HepG2 (cell line): Measurements from ENCODE around the gene HYCC2. TPM values are rescaled to one million over a fixed set of nuclear protein-coding genes. Genes with fewer than 3 reads are reported as not detected.

Source experiments
- AGO1 ChIP-seq: fragments of 200-400 bp; formaldehyde crosslinking; IDR thresholded peaks from 2 replicates; pipeline ENCODE4 v1.6.1; 2017; ENCODE audit warnings: mild to moderate bottlenecking, low read depth, low read length, moderate library complexity; ENCODE audit not compliant: poor library complexity, severe bottlenecking
- ARNT2 ChIP-seq: sonication (generic); formaldehyde crosslinking; IDR thresholded peaks from 2 replicates; pipeline ENCODE4 v1.8.0; 2022; ENCODE audit warnings: mild to moderate bottlenecking, low read depth, missing genetic modification reagents, moderate library complexity
- BCLAF1 ChIP-seq: fragments of 450-650 bp; IDR thresholded peaks from 2 replicates; pipeline ENCODE4 v1.6.1; 2017; ENCODE audit warnings: mild to moderate bottlenecking
- KDM5B ChIP-seq: sonication (generic); formaldehyde crosslinking; IDR thresholded peaks from 2 replicates; pipeline ENCODE4 v1.4.0; 2020; ENCODE audit warnings: missing genetic modification reagents, mild to moderate bottlenecking, borderline replicate concordance
- MATR3 ChIP-seq: sonication (generic); formaldehyde crosslinking; IDR thresholded peaks from 2 replicates; pipeline ENCODE4 v1.4.0; 2020; ENCODE audit warnings: missing genetic modification reagents
- MIER2 ChIP-seq: IDR thresholded peaks from 2 replicates; pipeline ENCODE4 v1.6.1; 2016; ENCODE audit warnings: missing biosample characterization, missing genetic modification reagents
- MYC ChIP-seq: sonication (generic); formaldehyde crosslinking; IDR thresholded peaks from 2 replicates; pipeline ENCODE4 v1.9.0; 2021; ENCODE audit warnings: missing genetic modification reagents, borderline replicate concordance
- NFIB ChIP-seq: sonication (generic); formaldehyde crosslinking; IDR thresholded peaks from 2 replicates; pipeline ENCODE4 v1.9.0; 2021; ENCODE audit warnings: missing genetic modification reagents, mild to moderate bottlenecking, borderline replicate concordance
- NR3C1 ChIP-seq: sonication (generic); formaldehyde crosslinking; IDR thresholded peaks from 2 replicates; pipeline ENCODE4 v1.4.0; 2020; ENCODE audit warnings: missing genetic modification reagents
- PPARG ChIP-seq: conservative IDR thresholded peaks from 2 replicates; pipeline ENCODE4 v1.6.1; 2016; ENCODE audit warnings: missing biosample characterization, missing genetic modification reagents
- PTBP1 ChIP-seq: fragments of 200-400 bp; formaldehyde crosslinking; IDR thresholded peaks from 2 replicates; pipeline ENCODE4 v1.6.1; 2018; ENCODE audit warnings: low read length, low read depth; ENCODE audit not compliant: poor library complexity, severe bottlenecking
- TCF7 ChIP-seq: sonication (generic); IDR thresholded peaks from 2 replicates; pipeline ENCODE4 v1.6.1; 2016; ENCODE audit warnings: antibody characterized with exemption, low read depth
- THRA ChIP-seq: sonication (generic); formaldehyde crosslinking; IDR thresholded peaks from 2 replicates; pipeline ENCODE4 v1.4.0; 2020; ENCODE audit warnings: missing genetic modification reagents, borderline replicate concordance
- WIZ ChIP-seq: sonication (generic); formaldehyde crosslinking; IDR thresholded peaks from 2 replicates; pipeline ENCODE4 v1.5.1; 2020; ENCODE audit warnings: mild to moderate bottlenecking, missing genetic modification reagents
- ZBTB7B ChIP-seq: sonication (generic); formaldehyde crosslinking; IDR thresholded peaks from 2 replicates; pipeline ENCODE4 v1.4.0; 2020; ENCODE audit warnings: missing genetic modification reagents
- ZBTB8A ChIP-seq: sonication (generic); formaldehyde crosslinking; IDR thresholded peaks from 2 replicates; pipeline ENCODE4 v1.4.0; 2020; ENCODE audit warnings: mild to moderate bottlenecking, low read depth, missing genetic modification reagents, borderline replicate concordance
- ZNF232 ChIP-seq: sonication (generic); formaldehyde crosslinking; IDR thresholded peaks from 2 replicates; pipeline ENCODE4 v1.4.0; 2020; ENCODE audit warnings: missing genetic modification reagents, borderline replicate concordance
- ZNF296 ChIP-seq: sonication (generic); formaldehyde crosslinking; conservative IDR thresholded peaks from 2 replicates; pipeline ENCODE4 v1.5.0; 2020; ENCODE audit warnings: mild to moderate bottlenecking, missing genetic modification reagents
- ZNF382 ChIP-seq: sonication (generic); formaldehyde crosslinking; IDR thresholded peaks from 2 replicates; pipeline ENCODE4 v1.5.0; 2020; ENCODE audit warnings: missing genetic modification reagents, mild to moderate bottlenecking, borderline replicate concordance
- ZNF558 ChIP-seq: sonication (generic); formaldehyde crosslinking; IDR thresholded peaks from 2 replicates; pipeline ENCODE4 v1.9.0; 2022; ENCODE audit warnings: mild to moderate bottlenecking, missing genetic modification reagents, borderline replicate concordance
- ZNF598 ChIP-seq: sonication (generic); formaldehyde crosslinking; IDR thresholded peaks from 2 replicates; pipeline ENCODE4 v1.5.1; 2020; ENCODE audit warnings: mild to moderate bottlenecking, missing genetic modification reagents, borderline replicate concordance
- ZNF790 ChIP-seq: sonication (generic); formaldehyde crosslinking; IDR thresholded peaks from 2 replicates; pipeline ENCODE4 v1.8.0; 2022; ENCODE audit warnings: missing genetic modification reagents, mild to moderate bottlenecking, borderline replicate concordance
- polyA plus RNA-seq, 8 experiments: library from polyadenylated mRNA; depleted of rRNA in 3 of 8; stranded (reverse) in 7 of 8; unstranded in 1 of 8; fragments of >200 nt; fragmentation: Illumina TruSeq in 4 of 8; extraction: Trizol in 4 of 8; gene quantifications; 2 replicates each; pipeline versions ENCODE4 v1.2.1 to v1.2.3, GENCODE V29; 2011 to 2016; ENCODE audit warnings: low read depth in 4 of 8, missing spikeins in 1 of 8, mixed read lengths in 1 of 8; ENCODE audit not compliant: insufficient read depth in 1 of 8
- total RNA-seq, 5 experiments: library from RNA; depleted of rRNA; stranded (reverse); fragments of >200 nt; fragmentation: Illumina TruSeq; extraction: Trizol; gene quantifications; 2 replicates each; pipeline ENCODE4 v1.2.3, GENCODE V29; 2016; ENCODE audit warnings: low read depth in 1 of 5
- TF ChIP-seq, protein P1 (sequence below): sonication (generic); formaldehyde crosslinking; IDR thresholded peaks from 2 replicates; pipeline ENCODE4 v1.9.0; 2021; ENCODE audit warnings: missing genetic modification reagents, borderline replicate concordance

HYCC2 gene
- total and polyA plus RNA-seq, 2 of the 13 experiments (the other 11 are each of a cell fraction or from before 2014, with no cell fraction given): 4.7 to 13.9 TPM

DNA sequence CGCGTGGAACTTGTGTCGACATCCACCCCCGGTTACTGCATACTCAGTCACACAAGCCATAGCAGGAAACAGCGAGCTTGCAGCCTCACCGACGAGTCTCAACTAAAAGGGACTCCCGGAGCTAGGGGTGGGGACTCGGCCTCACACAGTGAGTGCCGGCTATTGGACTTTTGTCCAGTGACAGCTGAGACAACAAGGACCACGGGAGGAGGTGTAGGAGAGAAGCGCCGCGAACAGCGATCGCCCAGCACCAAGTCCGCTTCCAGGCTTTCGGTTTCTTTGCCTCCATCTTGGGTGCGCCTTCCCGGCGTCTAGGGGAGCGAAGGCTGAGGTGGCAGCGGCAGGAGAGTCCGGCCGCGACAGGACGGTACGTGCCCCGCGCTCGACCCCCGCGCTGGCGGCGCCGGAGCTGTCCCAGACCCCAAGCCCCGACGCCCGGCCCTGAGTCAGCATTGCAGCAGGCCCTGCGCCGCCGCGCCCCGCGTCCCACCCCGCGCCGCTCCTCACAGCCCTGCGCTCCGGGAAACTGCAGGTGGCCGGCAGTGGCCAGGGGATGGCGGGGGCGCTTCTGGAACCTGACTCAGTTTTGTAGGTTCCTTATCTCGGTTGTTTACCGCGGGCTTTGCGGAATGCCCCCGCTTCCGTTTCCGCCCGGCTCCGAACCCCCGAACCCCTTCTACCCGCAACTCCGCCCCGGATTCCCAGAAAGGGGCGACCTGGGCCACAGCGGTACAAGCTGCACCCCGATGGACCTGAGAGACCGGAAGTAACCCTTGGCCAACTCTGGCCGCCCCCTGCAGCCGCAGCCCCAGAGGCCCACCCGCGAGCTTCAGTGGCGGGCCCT, 44.9 kb upstream of the HYCC2 start, which contains the start of gene CFLAR (continued):
- TF ChIP-seq, protein P1, sequence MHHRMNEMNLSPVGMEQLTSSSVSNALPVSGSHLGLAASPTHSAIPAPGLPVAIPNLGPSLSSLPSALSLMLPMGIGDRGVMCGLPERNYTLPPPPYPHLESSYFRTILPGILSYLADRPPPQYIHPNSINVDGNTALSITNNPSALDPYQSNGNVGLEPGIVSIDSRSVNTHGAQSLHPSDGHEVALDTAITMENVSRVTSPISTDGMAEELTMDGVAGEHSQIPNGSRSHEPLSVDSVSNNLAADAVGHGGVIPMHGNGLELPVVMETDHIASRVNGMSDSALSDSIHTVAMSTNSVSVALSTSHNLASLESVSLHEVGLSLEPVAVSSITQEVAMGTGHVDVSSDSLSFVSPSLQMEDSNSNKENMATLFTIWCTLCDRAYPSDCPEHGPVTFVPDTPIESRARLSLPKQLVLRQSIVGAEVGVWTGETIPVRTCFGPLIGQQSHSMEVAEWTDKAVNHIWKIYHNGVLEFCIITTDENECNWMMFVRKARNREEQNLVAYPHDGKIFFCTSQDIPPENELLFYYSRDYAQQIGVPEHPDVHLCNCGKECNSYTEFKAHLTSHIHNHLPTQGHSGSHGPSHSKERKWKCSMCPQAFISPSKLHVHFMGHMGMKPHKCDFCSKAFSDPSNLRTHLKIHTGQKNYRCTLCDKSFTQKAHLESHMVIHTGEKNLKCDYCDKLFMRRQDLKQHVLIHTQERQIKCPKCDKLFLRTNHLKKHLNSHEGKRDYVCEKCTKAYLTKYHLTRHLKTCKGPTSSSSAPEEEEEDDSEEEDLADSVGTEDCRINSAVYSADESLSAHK (CRISPR knock-in tag): no peak
- TF ChIP-seq ZNF558 (peak; percentile 90; the same call in 1 of the 2 replicates), NR3C1 (no peak), MYC (CRISPR knock-in tag) (peak; percentile 73), WIZ (CRISPR knock-in tag) (no peak), PTBP1 (peak; percentile 31), BCLAF1 (no peak), MATR3 (CRISPR knock-in tag) (no peak), KDM5B (peak; percentile 94), ARNT2 (peak; percentile 81), ZNF598 (CRISPR knock-in tag) (0 out of 2 replicates have a peak, but pooled peaks have one; percentile 20), ZNF296 (CRISPR knock-in tag) (peak; percentile 63; the same call in 1 of the 2 replicates), ZNF382 (CRISPR knock-in tag) (no peak), PPARG (CRISPR knock-in tag) (peak; percentile 74), ZBTB8A (CRISPR knock-in tag) (peak; percentile 67; the same call in 1 of the 2 replicates), THRA (CRISPR knock-in tag) (peak; percentile 82), MIER2 (CRISPR knock-in tag) (peak; percentile 64; the same call in 1 of the 2 replicates), ZNF232 (CRISPR knock-in tag) (peak; percentile 45; the same call in 1 of the 2 replicates), AGO1 (peak; percentile 62), ZNF790 (CRISPR knock-in tag) (no peak), ZBTB7B (CRISPR knock-in tag) (peak; percentile 98), TCF7 (peak; percentile 28; the same call in 1 of the 2 replicates), NFIB (CRISPR knock-in tag) (no peak)
